ENCODE results near the gene KCNK3. TPM values are rescaled to one million over a fixed set of nuclear protein-coding genes. Genes with fewer than 3 reads are reported as not detected.

The KCNK3 gene
- polyA plus RNA-seq, 1 donor (not counting 4 experiments of a cell fraction or from before 2014, with no cell fraction given) = not detected

DNA sequence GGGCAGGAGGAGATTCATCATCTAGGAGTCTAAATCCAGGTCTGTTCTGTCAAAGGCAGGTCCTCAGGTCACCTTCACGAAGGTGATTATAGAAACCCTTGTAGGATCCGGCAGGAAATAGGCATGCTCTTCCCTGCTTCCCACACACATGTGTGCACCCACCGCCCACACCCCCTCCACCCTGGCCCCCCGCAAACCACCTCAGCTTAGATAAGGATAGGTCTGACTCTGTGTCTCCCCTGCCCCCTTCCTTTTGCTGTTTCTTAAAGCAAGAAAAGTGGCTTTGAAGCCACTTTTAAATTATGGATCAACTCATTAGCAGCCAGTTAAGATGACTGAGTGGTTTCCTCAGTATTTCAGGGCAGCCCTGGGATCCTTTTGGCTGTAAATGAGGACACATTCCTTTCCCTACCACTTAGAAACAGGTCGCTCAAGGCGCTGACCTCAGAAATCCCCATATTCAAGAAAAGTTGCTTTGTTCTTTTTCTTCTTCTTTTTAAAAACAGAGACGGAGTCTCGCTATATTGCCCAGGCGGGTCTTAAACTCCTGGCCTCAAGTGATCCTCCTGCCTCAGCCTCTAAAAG, 36.8 kb upstream of the KCNK3 start:
- H2AFZ ChIP-seq (ENCODE audit: control insufficient read depth, low read length) = no peak overlapping the region
- DNase-seq (ENCODE audit: low read depth, low spot score) = no peak
- dilution Hi-C loops (cut with MboI; ENCODE audit: extremely low pct_ligation_motif_present, low sequenced_read_pairs) = no loop called here
- no peak overlapping the region for H3K27ac ChIP-seq (ENCODE audit: control insufficient read depth, insufficient read depth, low read length)
- H3K9ac ChIP-seq (ENCODE audit: control insufficient read depth, extremely low read depth, insufficient read depth, low read length) = no peak overlapping the region
- H3K27me3 ChIP-seq (ENCODE audit: control insufficient read depth, extremely low read depth, insufficient read depth, low read length) = peaks cover 18% of the 10 kb centered on the region
- H4K20me1 ChIP-seq (ENCODE audit: control insufficient read depth, extremely low read depth, insufficient read depth, low read length) = no peaks in the 10 kb centered on the region
- H3K4me2 ChIP-seq (ENCODE audit: control insufficient read depth, extremely low read depth, insufficient read depth, low read depth, low read length) = no peak overlapping the region
- no peaks in the 10 kb centered on the region for H3K79me2 ChIP-seq (ENCODE audit: control insufficient read depth, insufficient read depth, low read length)
- FAIRE-seq = no peak
- H3K4me1 ChIP-seq (ENCODE audit: control insufficient read depth, extremely low read depth, insufficient read depth, low read length) = no peaks in the 10 kb centered on the region
- no peaks in the 10 kb centered on the region for H3K9me3 ChIP-seq (ENCODE audit: control insufficient read depth, low read depth, low read length)
- no peak overlapping the region for H3K4me3 ChIP-seq (ENCODE audit: control insufficient read depth in 2 of 3, extremely low read depth in 1 of 3, insufficient read depth in 2 of 3, low read depth in 1 of 3, low read length in 3 of 3)
- no peaks in the 10 kb centered on the region for H3K9me1 ChIP-seq (ENCODE audit: control insufficient read depth, extremely low read depth, insufficient read depth, low read length)
- TF ChIP-seq EZH2 (IDR thresholded peaks at IDR 0.05; ENCODE audit: low read length) = no peak
- TF ChIP-seq, protein P1, sequence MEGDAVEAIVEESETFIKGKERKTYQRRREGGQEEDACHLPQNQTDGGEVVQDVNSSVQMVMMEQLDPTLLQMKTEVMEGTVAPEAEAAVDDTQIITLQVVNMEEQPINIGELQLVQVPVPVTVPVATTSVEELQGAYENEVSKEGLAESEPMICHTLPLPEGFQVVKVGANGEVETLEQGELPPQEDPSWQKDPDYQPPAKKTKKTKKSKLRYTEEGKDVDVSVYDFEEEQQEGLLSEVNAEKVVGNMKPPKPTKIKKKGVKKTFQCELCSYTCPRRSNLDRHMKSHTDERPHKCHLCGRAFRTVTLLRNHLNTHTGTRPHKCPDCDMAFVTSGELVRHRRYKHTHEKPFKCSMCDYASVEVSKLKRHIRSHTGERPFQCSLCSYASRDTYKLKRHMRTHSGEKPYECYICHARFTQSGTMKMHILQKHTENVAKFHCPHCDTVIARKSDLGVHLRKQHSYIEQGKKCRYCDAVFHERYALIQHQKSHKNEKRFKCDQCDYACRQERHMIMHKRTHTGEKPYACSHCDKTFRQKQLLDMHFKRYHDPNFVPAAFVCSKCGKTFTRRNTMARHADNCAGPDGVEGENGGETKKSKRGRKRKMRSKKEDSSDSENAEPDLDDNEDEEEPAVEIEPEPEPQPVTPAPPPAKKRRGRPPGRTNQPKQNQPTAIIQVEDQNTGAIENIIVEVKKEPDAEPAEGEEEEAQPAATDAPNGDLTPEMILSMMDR (optimal IDR thresholded peaks at IDR 0.05 in 1 of 3, IDR thresholded peaks at IDR 0.05 in 1 of 3, conservative IDR thresholded peaks at IDR 0.05 in 1 of 3; ENCODE audit: extremely low read depth in 1 of 3, insufficient read depth in 2 of 3, low read length in 3 of 3) = no peak
- no peaks in the 10 kb centered on the region for H3K36me3 ChIP-seq (ENCODE audit: control insufficient read depth in 2 of 2, extremely low read depth in 1 of 2, insufficient read depth in 2 of 2, low read length in 2 of 2)

DNA sequence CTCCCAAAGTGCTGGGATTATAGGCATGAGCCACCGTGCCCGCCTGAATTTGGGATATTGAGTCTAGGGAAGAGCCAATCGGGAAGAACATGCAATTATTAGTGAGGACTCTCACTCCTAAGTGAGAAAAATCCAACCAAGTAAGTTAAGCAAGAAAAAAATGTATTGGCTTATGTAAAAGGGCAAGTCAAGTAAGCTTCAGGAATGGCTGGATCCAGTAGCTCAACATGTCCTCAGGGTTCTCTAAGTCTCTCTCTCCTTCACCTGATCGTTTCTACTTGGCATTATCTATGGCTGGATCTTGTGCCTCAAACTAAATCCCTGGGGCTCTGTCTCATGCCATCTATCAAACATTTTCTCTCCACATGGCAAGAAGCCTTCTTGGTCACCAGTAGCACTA, 35.3 kb upstream of the KCNK3 start:
- Histone ChIP-seq H3K4me2 (ENCODE audit: control insufficient read depth, extremely low read depth, insufficient read depth, low read depth, low read length) (no peak overlapping the region), H3K36me3 (ENCODE audit: control insufficient read depth in 2 of 2, extremely low read depth in 1 of 2, insufficient read depth in 2 of 2, low read length in 2 of 2) (no peaks in the 10 kb centered on the region), H3K4me1 (ENCODE audit: control insufficient read depth, extremely low read depth, insufficient read depth, low read length) (no peaks in the 10 kb centered on the region), H3K4me3 (ENCODE audit: control insufficient read depth in 2 of 3, extremely low read depth in 1 of 3, insufficient read depth in 2 of 3, low read depth in 1 of 3, low read length in 3 of 3) (no peak overlapping the region), H3K79me2 (ENCODE audit: control insufficient read depth, insufficient read depth, low read length) (no peaks in the 10 kb centered on the region), H3K9ac (ENCODE audit: control insufficient read depth, extremely low read depth, insufficient read depth, low read length) (no peak overlapping the region), H3K9me1 (ENCODE audit: control insufficient read depth, extremely low read depth, insufficient read depth, low read length) (no peaks in the 10 kb centered on the region), H3K9me3 (ENCODE audit: control insufficient read depth, low read depth, low read length) (no peaks in the 10 kb centered on the region), H2AFZ (ENCODE audit: control insufficient read depth, low read length) (no peak overlapping the region), H3K27ac (ENCODE audit: control insufficient read depth, insufficient read depth, low read length) (no peak overlapping the region), H3K27me3 (ENCODE audit: control insufficient read depth, extremely low read depth, insufficient read depth, low read length) (peaks cover 18% of the 10 kb centered on the region), H4K20me1 (ENCODE audit: control insufficient read depth, extremely low read depth, insufficient read depth, low read length) (no peaks in the 10 kb centered on the region)
- FAIRE-seq (no peak), DNase-seq (ENCODE audit: low read depth, low spot score) (no peak)
- dilution Hi-C loops (cut with MboI; ENCODE audit: extremely low pct_ligation_motif_present, low sequenced_read_pairs) = no loop called here
- no peak for TF ChIP-seq EZH2 (IDR thresholded peaks at IDR 0.05; ENCODE audit: low read length)
- TF ChIP-seq, protein P1 (optimal IDR thresholded peaks at IDR 0.05 in 1 of 3, IDR thresholded peaks at IDR 0.05 in 1 of 3, conservative IDR thresholded peaks at IDR 0.05 in 1 of 3; ENCODE audit: extremely low read depth in 1 of 3, insufficient read depth in 2 of 3, low read length in 3 of 3) = no peak
